Kidney (tissue), 14 donors: ENCODE measurements around the gene MTOR. TPM values are rescaled to one million over a fixed set of nuclear protein-coding genes. Genes with fewer than 3 reads are reported as not detected.

ENCODE experiments used
- DNase-seq, 5 donors: peaks; one replicate each; pipeline ENCODE4 v3.0.0-alpha.2; 2013 to 2020
- FAIRE-seq: peaks from 2 replicates; lab custom pipeline; 2012; peaks lifted over from hg19 to GRCh38; lab: Jason Lieb, UNC
- H3K27ac ChIP-seq, 2 donors: one replicate each; pipeline ENCODE4 v1.7.0; 2013; ENCODE audit warnings: low read depth in 2 of 2, low read length in 2 of 2, inconsistent platforms in 1 of 2
- H3K27me3 ChIP-seq: one replicate; pipeline ENCODE4 v1.7.1; 2013; ENCODE audit warnings: low read length, inconsistent platforms; ENCODE audit not compliant: control insufficient read depth, insufficient read depth
- H3K36me3 ChIP-seq, 3 donors: one replicate each; pipeline versions ENCODE4 v1.7.0 to v1.7.1; 2013; ENCODE audit warnings: low read length in 3 of 3, control low read depth in 1 of 3, inconsistent platforms in 1 of 3; ENCODE audit not compliant: insufficient read depth in 3 of 3, control insufficient read depth in 2 of 3
- H3K4me1 ChIP-seq, 3 donors: one replicate each; pipeline versions ENCODE4 v1.7.0 to v1.7.1; 2013; ENCODE audit warnings: low read length in 3 of 3, inconsistent platforms in 1 of 3, low read depth in 1 of 3; ENCODE audit not compliant: control insufficient read depth in 2 of 3, insufficient read depth in 2 of 3
- H3K4me3 ChIP-seq, 3 donors: one replicate each; pipeline versions ENCODE4 v1.7.0 to v1.8.1; 2013; ENCODE audit warnings: low read length in 3 of 3, control low read depth in 1 of 3, inconsistent platforms in 1 of 3
- H3K9ac ChIP-seq, 3 donors: one replicate each; pipeline versions ENCODE4 v1.7.0 to v1.7.1; 2013; ENCODE audit warnings: low read length in 3 of 3, control low read depth in 1 of 3, inconsistent platforms in 1 of 3
- H3K9me3 ChIP-seq, 3 donors: one replicate each; pipeline versions ENCODE4 v1.7.0 to v1.7.1; 2013; ENCODE audit warnings: low read length in 3 of 3, control low read depth in 1 of 3, inconsistent platforms in 1 of 3; ENCODE audit not compliant: control insufficient read depth in 2 of 3, insufficient read depth in 1 of 3
- CTCF ChIP-seq: IDR thresholded peaks from 3 replicates; pipeline ENCODE4 v1.5.1; 2012; ENCODE audit warnings: mild to moderate bottlenecking, moderate library complexity, borderline replicate concordance; ENCODE audit not compliant: insufficient read depth; ENCODE audit errors: extremely low read depth
- intact Hi-C: fragments of 100-400 bp; cut with DNase I; formaldehyde crosslinking; loops from one replicate; pipeline ENCODE4 v1.11.1; 2022
- polyA plus RNA-seq: library from polyadenylated mRNA; stranded (reverse); fragments of 350-450 nt; fragmentation: Illumina TruSeq; extraction: RNeasy Lipid Tissue Mini Kit (QIAGEN cat#74804); gene quantifications from one replicate; pipeline ENCODE4 v1.2.3, GENCODE V29; 2014; ENCODE audit warnings: low read depth, low replicate concordance; ENCODE audit not compliant: insufficient read depth
- total RNA-seq: library from RNA; stranded (reverse); fragmentation: NEBNext Ultra II Directional; extraction: Animal tissue kit (Norgen Biotek cat#: 25700); gene quantifications from one replicate; pipeline ENCODE4 v1.2.1, GENCODE V29; 2021
- donor health status: control.
- donor health status: control.
- donor health status: control.
- donor health status: control.
- donor health status: control.
- donor health status: DM: yes; HTN: yes; CAD: no.
- donor health status: Normal renal cell carcinoma (clear cell type).

Gene MTOR
- total and polyA plus RNA-seq, 2 donors from 2014 or later: 16.0 to 36.8 TPM

GRCh38 chr1:11134898-11135266, 127.5 kb downstream of the MTOR start:
- intact Hi-C loops: no loop called here
- H3K36me3 ChIP-seq: peaks cover 9 to 33% (median 29%) of the 10 kb centered on the region in 3 donors
- H3K4me3 ChIP-seq: no peak overlapping the region
- peaks cover 0 to 4% (median 3%) of the 10 kb centered on the region in 3 donors for H3K4me1 ChIP-seq
- no peak overlapping the region for H3K9ac ChIP-seq
- DNase-seq (no peak), FAIRE-seq (no peak)
- TF ChIP-seq CTCF: no peak
- H3K9me3 ChIP-seq: no peaks in the 10 kb centered on the region
- H3K27ac ChIP-seq: no peak overlapping the region
- no peaks in the 10 kb centered on the region for H3K27me3 ChIP-seq

GRCh38 chr1:11134251-11134897, 128.0 kb downstream of the MTOR start:
- H3K4me3 ChIP-seq: no peak overlapping the region
- peaks cover 14 to 36% (median 34%) of the 10 kb centered on the region in 3 donors for H3K36me3 ChIP-seq
- intact Hi-C loops: no loop called here
- no peak overlapping the region for H3K27ac ChIP-seq
- no peaks in the 10 kb centered on the region for H3K9me3 ChIP-seq
- H3K9ac ChIP-seq: no peak overlapping the region
- peak in 1 of 5 donors; percentile 44 for DNase-seq
- peaks cover 0 to 4% (median 3%) of the 10 kb centered on the region in 3 donors for H3K4me1 ChIP-seq
- FAIRE-seq: no peak
- no peaks in the 10 kb centered on the region for H3K27me3 ChIP-seq
- no peak for TF ChIP-seq CTCF

GRCh38 chr1:11132563-11133293, 129.6 kb downstream of the MTOR start:
- no peak for FAIRE-seq
- no peaks in the 10 kb centered on the region for H3K27me3 ChIP-seq
- H3K27ac ChIP-seq: no peak overlapping the region
- no peak overlapping the region for H3K4me3 ChIP-seq
- intact Hi-C loops: no loop called here
- H3K9ac ChIP-seq: no peak overlapping the region
- peaks cover 0 to 4% (median 3%) of the 10 kb centered on the region in 3 donors for H3K4me1 ChIP-seq
- H3K9me3 ChIP-seq: no peaks in the 10 kb centered on the region
- no peak for TF ChIP-seq CTCF
- DNase-seq: no peak
- peaks cover 18 to 41% (median 40%) of the 10 kb centered on the region in 3 donors for H3K36me3 ChIP-seq
